Gastrocnemius medialis (tissue), 4 donors: ENCODE results near the gene AQP5. TPM values are rescaled to one million over a fixed set of nuclear protein-coding genes. Genes with fewer than 3 reads are reported as not detected.

Experiments
- ATAC-seq, 2 donors: fragments of 150-250 bp; one replicate each; pipeline ENCODE4 v1.9.1; 2016
- DNase-seq, 2 donors: peaks; one replicate each; pipeline ENCODE4 v3.0.0-alpha.2; 2019
- H3K27ac ChIP-seq, 4 donors: fragments of 200-600 bp; sonication (generic); 1 replicate in 1 of 4; 2 replicates in 3 of 4; pipeline ENCODE4 v1.5.1; 2016 to 2018; ENCODE audit warnings: mild to moderate bottlenecking in 2 of 4, moderate library complexity in 1 of 4
- H3K27me3 ChIP-seq, 3 donors: fragments of 200-600 bp; sonication (generic) in 2 of 3; 1 replicate in 1 of 3; 2 replicates in 2 of 3; pipeline versions ENCODE4 v1.5.1 to v1.6.0; 2016 to 2019; ENCODE audit warnings: mild to moderate bottlenecking in 1 of 3, moderate library complexity in 1 of 3
- H3K36me3 ChIP-seq, 2 donors: fragments of 200-600 bp; sonication (generic) in 1 of 2; one replicate each; pipeline ENCODE4 v1.5.1; 2017 to 2018
- H3K4me1 ChIP-seq, 2 donors: fragments of 200-600 bp; sonication (generic) in 1 of 2; one replicate each; pipeline ENCODE4 v1.5.1; 2016 to 2017; ENCODE audit warnings: mild to moderate bottlenecking in 2 of 2
- H3K4me3 ChIP-seq, 4 donors: fragments of 200-600 bp; sonication (generic) in 3 of 4; 1 replicate in 1 of 4; 2 replicates in 3 of 4; pipeline ENCODE4 v1.5.1; 2016 to 2019; ENCODE audit warnings: mild to moderate bottlenecking in 2 of 4
- H3K9me3 ChIP-seq, 3 donors: fragments of 200-600 bp; sonication (generic) in 2 of 3; 1 replicate in 1 of 3; 2 replicates in 2 of 3; pipeline ENCODE4 v1.5.1; 2016 to 2019
- CTCF ChIP-seq, 5 experiments: fragments of 450-650 bp in 3 of 5; fragments of 200-600 bp in 2 of 5; sonication (generic) in 2 of 5; IDR thresholded peaks in 4 of 5; conservative IDR thresholded peaks in 1 of 5; 1 replicate in 4 of 5; 2 replicates in 1 of 5; pipeline ENCODE4 v1.5.1; 2016 to 2019; ENCODE audit warnings: antibody characterized with exemption in 5 of 5, mild to moderate bottlenecking in 3 of 5, moderate library complexity in 3 of 5
- POLR2A ChIP-seq, 2 donors: fragments of 450-650 bp; IDR thresholded peaks; one replicate each; pipeline ENCODE4 v1.6.1; 2017; ENCODE audit warnings: antibody characterized with exemption in 2 of 2, mild to moderate bottlenecking in 2 of 2, moderate library complexity in 2 of 2
- in situ Hi-C, 4 donors: fragments of 200-750 bp; cut with MboI; loops; one replicate each; pipeline versions ENCODE4 v1.15.0 to v1.8.0; 2017; ENCODE audit warnings: low sequenced_read_pairs in 4 of 4
- intact Hi-C: fragments of 100-400 bp; cut with DNase I; formaldehyde crosslinking; loops from one replicate; pipeline ENCODE4 v1.15.1; 2023; ENCODE audit warnings: low total_unique reads
- total RNA-seq, 4 donors: library from RNA; depleted of rRNA; stranded (reverse); fragments of >200 nt; gene quantifications; one replicate each; pipeline versions ENCODE4 v1.1.0 to v1.2.3, GENCODE V29; 2016

The AQP5 gene
- total RNA-seq, 4 donors from 2014 or later = not detected

- TF ChIP-seq POLR2A (IDR thresholded peaks at IDR 0.05) = no peak
- TF ChIP-seq CTCF (IDR thresholded peaks at IDR 0.05 in 4 of 5, conservative IDR thresholded peaks at IDR 0.05 in 1 of 5) = no peak
- H3K4me3 ChIP-seq = no peak overlapping the region
- DNase-seq (no peak), ATAC-seq (no peak)
- H3K27ac ChIP-seq = no peak overlapping the region
- no peaks in the 10 kb centered on the region for H3K9me3 ChIP-seq
- no peaks in the 10 kb centered on the region for H3K27me3 ChIP-seq
- H3K36me3 ChIP-seq = no peaks in the 10 kb centered on the region
- no peaks in the 10 kb centered on the region for H3K4me1 ChIP-seq
- intact Hi-C loops (no loop called here), in situ Hi-C loops (loop anchor here in 1 of 4 donors (5.0 kb wide), 1 partner anchor 81 kb away; the partner anchor contains the start of gene ASIC1)
Observed at GRCh38 chr12:49976557-49976956, 14.9 kb downstream of the AQP5 start.

- no peaks in the 10 kb centered on the region for H3K36me3 ChIP-seq
- no peaks in the 10 kb centered on the region for H3K27me3 ChIP-seq
- no peak for TF ChIP-seq CTCF (IDR thresholded peaks at IDR 0.05 in 4 of 5, conservative IDR thresholded peaks at IDR 0.05 in 1 of 5)
- no peak for TF ChIP-seq POLR2A (IDR thresholded peaks at IDR 0.05)
- H3K4me1 ChIP-seq = no peaks in the 10 kb centered on the region
- H3K27ac ChIP-seq = no peak overlapping the region
- intact Hi-C loops (no loop called here), in situ Hi-C loops (loop anchor here in 1 of 4 donors (5.0 kb wide), 1 partner anchor 79 kb away; the partner anchor contains the start of gene ASIC1)
- no peak for DNase-seq
- H3K4me3 ChIP-seq = no peak overlapping the region
- H3K9me3 ChIP-seq = no peaks in the 10 kb centered on the region
- ATAC-seq = no peak
Observed at GRCh38 chr12:49978125-49978524, 16.5 kb downstream of the AQP5 start.

- intact Hi-C loops = no loop called here
- Histone ChIP-seq H3K36me3 (no peaks in the 10 kb centered on the region), H3K27ac (no peak overlapping the region), H3K27me3 (no peaks in the 10 kb centered on the region), H3K4me3 (no peak overlapping the region), H3K9me3 (no peaks in the 10 kb centered on the region), H3K4me1 (peaks cover 0 to 5% of the 10 kb centered on the region in 2 donors)
- in situ Hi-C loops = loop anchor here in 1 of 4 donors (5.0 kb wide), 1 partner anchor 78 kb away; the partner anchor contains the start of gene ASIC1
- ATAC-seq (no peak), DNase-seq (no peak)
- TF ChIP-seq CTCF (IDR thresholded peaks at IDR 0.05 in 4 of 5, conservative IDR thresholded peaks at IDR 0.05 in 1 of 5) (no peak), POLR2A (IDR thresholded peaks at IDR 0.05) (no peak)
Observed at GRCh38 chr12:49979016-49979586, 17.4 kb downstream of the AQP5 start.

GRCh38 chr12:49979791-49980190 lies 18.1 kb downstream of the AQP5 start:
- Histone ChIP-seq H3K27me3 (no peaks in the 10 kb centered on the region), H3K4me3 (no peak overlapping the region), H3K9me3 (no peaks in the 10 kb centered on the region), H3K27ac (no peak overlapping the region), H3K4me1 (peaks cover 0 to 5% of the 10 kb centered on the region in 2 donors), H3K36me3 (no peaks in the 10 kb centered on the region)
- in situ Hi-C loops = loop anchor here in 1 of 4 donors (5.0 kb wide), 1 partner anchor 78 kb away; the partner anchor contains the start of gene ASIC1
- DNase-seq = no peak
- TF ChIP-seq POLR2A (IDR thresholded peaks at IDR 0.05) = no peak
- no peak for TF ChIP-seq CTCF (IDR thresholded peaks at IDR 0.05 in 4 of 5, conservative IDR thresholded peaks at IDR 0.05 in 1 of 5)
- no peak for ATAC-seq
- intact Hi-C loops = no loop called here
